Neuronal stem cell (in vitro differentiated cells): ENCODE results near the gene TBK1.

ENCODE experiments used
- DNase-seq: peaks from one replicate; pipeline ENCODE4 v3.0.0-alpha.2; 2013; ENCODE audit warnings: low spot score
- H2AFZ ChIP-seq: one replicate; pipeline ENCODE4 v1.6.1; 2013; ENCODE audit warnings: mild to moderate bottlenecking, low read length, inconsistent platforms
- H2AK5ac ChIP-seq: 2 replicates; pipeline ENCODE4 v1.6.1; 2013; ENCODE audit warnings: low read depth, mild to moderate bottlenecking, inconsistent platforms, low read length, moderate library complexity, mixed read lengths
- H2BK120ac ChIP-seq: 2 replicates; pipeline ENCODE4 v1.6.1; 2013; ENCODE audit warnings: low read depth, mild to moderate bottlenecking, inconsistent platforms, low read length, moderate library complexity, mixed read lengths
- H2BK12ac ChIP-seq: one replicate; pipeline ENCODE4 v1.6.1; 2013; ENCODE audit warnings: low read length, inconsistent platforms
- H2BK15ac ChIP-seq: 2 replicates; pipeline ENCODE4 v1.6.1; 2013; ENCODE audit warnings: mild to moderate bottlenecking, low read length, inconsistent platforms, mixed read lengths
- H2BK5ac ChIP-seq: one replicate; pipeline ENCODE4 v1.6.1; 2013; ENCODE audit warnings: inconsistent platforms, mild to moderate bottlenecking, low read length, moderate library complexity
- H3K14ac ChIP-seq: one replicate; pipeline ENCODE4 v1.6.1; 2013; ENCODE audit warnings: low read length, inconsistent platforms
- H3K18ac ChIP-seq: 2 replicates; pipeline ENCODE4 v1.6.1; 2013; ENCODE audit warnings: low read length, inconsistent platforms
- H3K23ac ChIP-seq: 2 replicates; pipeline ENCODE4 v1.6.1; 2013; ENCODE audit warnings: low read depth, mild to moderate bottlenecking, mixed read lengths, low read length, inconsistent platforms; ENCODE audit not compliant: poor library complexity
- H3K27ac ChIP-seq: replicated peaks from 3 replicates; pipeline ENCODE4 v1.5.1; 2013; ENCODE audit warnings: low read length, inconsistent platforms
- H3K27me3 ChIP-seq, 3 experiments: 2 replicates each; pipeline ENCODE4 v1.6.1; 2013; ENCODE audit warnings: low read length in 3 of 3, mild to moderate bottlenecking in 2 of 3, inconsistent platforms in 1 of 3, low read depth in 1 of 3, mixed read lengths in 1 of 3, moderate library complexity in 1 of 3; ENCODE audit not compliant: control insufficient read depth in 3 of 3, insufficient read depth in 3 of 3
- H3K36me3 ChIP-seq, 2 donors: replicated peaks in 1 of 2; 2 replicates each; pipeline ENCODE4 v1.6.1; 2013; ENCODE audit warnings: low read length in 2 of 2; ENCODE audit not compliant: control insufficient read depth in 2 of 2, insufficient read depth in 2 of 2
- H3K4ac ChIP-seq: 2 replicates; pipeline ENCODE4 v1.6.1; 2013; ENCODE audit warnings: inconsistent platforms, mild to moderate bottlenecking, low read length, moderate library complexity
- H3K4me1 ChIP-seq, 2 donors: 1 replicate in 1 of 2; 2 replicates in 1 of 2; pipeline ENCODE4 v1.6.1; 2013; ENCODE audit warnings: low read length in 2 of 2, low read depth in 1 of 2; ENCODE audit not compliant: control insufficient read depth in 2 of 2, insufficient read depth in 1 of 2
- H3K4me2 ChIP-seq: one replicate; pipeline ENCODE4 v1.6.1; 2013; ENCODE audit warnings: mild to moderate bottlenecking, low read length, inconsistent platforms; ENCODE audit not compliant: insufficient read depth, poor library complexity, severe bottlenecking
- H3K4me3 ChIP-seq, 2 donors: 2 replicates each; pipeline ENCODE4 v1.5.1; 2013; ENCODE audit warnings: low read length in 2 of 2, mild to moderate bottlenecking in 2 of 2, inconsistent platforms in 1 of 2, moderate library complexity in 1 of 2
- H3K79me1 ChIP-seq: one replicate; pipeline ENCODE4 v1.6.1; 2013; ENCODE audit warnings: low read depth, mild to moderate bottlenecking, inconsistent platforms, low read length, moderate library complexity
- H3K9ac ChIP-seq: one replicate; pipeline ENCODE4 v1.6.1; 2013; ENCODE audit warnings: mild to moderate bottlenecking, low read depth, low read length, inconsistent platforms; ENCODE audit not compliant: poor library complexity
- H3K9me3 ChIP-seq, 2 donors: replicated peaks in 1 of 2; 2 replicates each; pipeline versions ENCODE3 to v1.6.1; 2013; ENCODE audit warnings: low read length in 2 of 2, mild to moderate bottlenecking in 2 of 2, inconsistent platforms in 1 of 2, low read depth in 1 of 2, mixed read lengths in 1 of 2, moderate library complexity in 1 of 2; ENCODE audit not compliant: control insufficient read depth in 2 of 2, insufficient read depth in 1 of 2
- H4K8ac ChIP-seq: one replicate; pipeline ENCODE4 v1.6.1; 2013; ENCODE audit warnings: low read depth, mild to moderate bottlenecking, inconsistent platforms, low read length, moderate library complexity
- H4K91ac ChIP-seq: one replicate; pipeline ENCODE4 v1.6.1; 2013; ENCODE audit warnings: low read length, low read depth, mild to moderate bottlenecking, inconsistent platforms; ENCODE audit not compliant: poor library complexity
- WGBS, 2 donors: extraction: QIAGEN DNeasy Blood & Tissue Kit; methylation state at CpG; one replicate each; pipeline ENCODE4 v1.1.7; 2013; ENCODE audit warnings: missing lambda C conversion rate in 2 of 2, mixed read lengths in 1 of 2; ENCODE audit not compliant: insufficient read length in 2 of 2, insufficient replicate concordance in 1 of 2; ENCODE audit errors: extremely low coverage in 2 of 2; 5-methylcytosine and 5-hydroxymethylcytosine counted together

The TBK1 gene

GRCh38 chr12:64478661-64479060 is 26.7 kb downstream of the TBK1 start:
- H2BK12ac ChIP-seq, result no peak overlapping the region
- H3K9me3 ChIP-seq, result peaks cover 2 to 22% of the 10 kb centered on the region in 2 donors
- no peaks in the 10 kb centered on the region for H3K4me1 ChIP-seq
- H3K4me2 ChIP-seq, result no peak overlapping the region
- no peak overlapping the region for H2BK120ac ChIP-seq
- no peaks in the 10 kb centered on the region for H3K27me3 ChIP-seq
- no peak overlapping the region for H3K4me3 ChIP-seq
- H4K91ac ChIP-seq, result no peak overlapping the region
- H2AK5ac ChIP-seq, result no peak overlapping the region
- H2BK15ac ChIP-seq, result no peak overlapping the region
- H3K4ac ChIP-seq, result no peak overlapping the region
- H3K79me1 ChIP-seq, result no peaks in the 10 kb centered on the region
- H3K14ac ChIP-seq, result no peak overlapping the region
- no peak overlapping the region for H3K18ac ChIP-seq
- H2BK5ac ChIP-seq, result no peak overlapping the region
- peaks cover 6 to 89% of the 10 kb centered on the region in 2 donors for H3K36me3 ChIP-seq
- H3K27ac ChIP-seq, result no peak overlapping the region
- H4K8ac ChIP-seq, result no peak overlapping the region
- H3K9ac ChIP-seq, result no peak overlapping the region
- no peak overlapping the region for H2AFZ ChIP-seq
- H3K23ac ChIP-seq, result no peak overlapping the region
- DNase-seq, result no peak

GRCh38 chr12:64480148-64480547 is 28.2 kb downstream of the TBK1 start:
- Histone ChIP-seq H3K14ac (no peak overlapping the region), H2BK5ac (no peak overlapping the region), H3K4ac (no peak overlapping the region), H3K27ac (no peak overlapping the region), H3K4me1 (no peaks in the 10 kb centered on the region), H2BK15ac (no peak overlapping the region), H2AFZ (no peak overlapping the region), H2BK12ac (no peak overlapping the region), H3K36me3 (peaks cover 3 to 88% of the 10 kb centered on the region in 2 donors), H2BK120ac (no peak overlapping the region), H3K4me3 (no peak overlapping the region), H4K8ac (no peak overlapping the region), H3K23ac (no peak overlapping the region), H3K9ac (no peak overlapping the region), H3K4me2 (no peak overlapping the region), H3K27me3 (no peaks in the 10 kb centered on the region), H4K91ac (no peak overlapping the region), H2AK5ac (no peak overlapping the region), H3K9me3 (peaks cover 2 to 17% of the 10 kb centered on the region in 2 donors), H3K18ac (no peak overlapping the region), H3K79me1 (no peaks in the 10 kb centered on the region)
- no CpG with 5 or more reads among the region's 1 CpG for WGBS, 2 donors
- DNase-seq, result no peak

GRCh38 chr12:64486657-64487056 is 34.7 kb downstream of the TBK1 start:
- no peak overlapping the region for H3K18ac ChIP-seq
- no peak for DNase-seq
- H2BK15ac ChIP-seq, result no peak overlapping the region
- H2AFZ ChIP-seq, result no peak overlapping the region
- H3K79me1 ChIP-seq, result no peaks in the 10 kb centered on the region
- no CpG with 5 or more reads among the region's 3 CpGs for WGBS, 2 donors
- no peak overlapping the region for H3K4ac ChIP-seq
- H3K27me3 ChIP-seq, result no peaks in the 10 kb centered on the region
- no peak overlapping the region for H3K4me3 ChIP-seq
- no peak overlapping the region for H3K27ac ChIP-seq
- H3K9ac ChIP-seq, result no peak overlapping the region
- H4K91ac ChIP-seq, result no peak overlapping the region
- no peaks in the 10 kb centered on the region for H3K9me3 ChIP-seq
- no peak overlapping the region for H2BK12ac ChIP-seq
- no peak overlapping the region for H2BK120ac ChIP-seq
- H3K36me3 ChIP-seq, result peaks cover 7 to 98% of the 10 kb centered on the region in 2 donors
- H4K8ac ChIP-seq, result no peak overlapping the region
- no peaks in the 10 kb centered on the region for H3K4me1 ChIP-seq
- H3K4me2 ChIP-seq, result no peak overlapping the region
- H3K23ac ChIP-seq, result no peak overlapping the region
- H3K14ac ChIP-seq, result no peak overlapping the region
- no peak overlapping the region for H2BK5ac ChIP-seq
- H2AK5ac ChIP-seq, result no peak overlapping the region

GRCh38 chr12:64491718-64492117 is 39.8 kb downstream of the TBK1 start:
- no peak overlapping the region for H3K27ac ChIP-seq
- no peak for DNase-seq
- no peak overlapping the region for H3K23ac ChIP-seq
- H3K4ac ChIP-seq, result no peak overlapping the region
- no peak overlapping the region for H3K18ac ChIP-seq
- no peaks in the 10 kb centered on the region for H3K79me1 ChIP-seq
- no peak overlapping the region for H3K4me2 ChIP-seq
- no peaks in the 10 kb centered on the region for H3K27me3 ChIP-seq
- H2BK5ac ChIP-seq, result no peak overlapping the region
- no peak overlapping the region for H2BK15ac ChIP-seq
- H2AK5ac ChIP-seq, result no peak overlapping the region
- H2BK120ac ChIP-seq, result no peak overlapping the region
- no peaks in the 10 kb centered on the region for H3K4me1 ChIP-seq
- no peak overlapping the region for H3K14ac ChIP-seq
- peaks cover 11 to 89% of the 10 kb centered on the region in 2 donors for H3K36me3 ChIP-seq
- no CpG with 5 or more reads among the region's 1 CpG for WGBS, 2 donors
- H3K9ac ChIP-seq, result no peak overlapping the region
- H2BK12ac ChIP-seq, result no peak overlapping the region
- no peak overlapping the region for H4K91ac ChIP-seq
- H4K8ac ChIP-seq, result no peak overlapping the region
- no peak overlapping the region for H3K4me3 ChIP-seq
- no peak overlapping the region for H2AFZ ChIP-seq
- H3K9me3 ChIP-seq, result no peaks in the 10 kb centered on the region
